Measurements from ENCODE around the gene SLC6A18. TPM values are rescaled to one million over a fixed set of nuclear protein-coding genes. Genes with fewer than 3 reads are reported as not detected.
"Not testable (repeated sequence)": the region's sequence is repeated elsewhere in the genome, so short reads cannot be mapped to it uniquely, and the experiment has no call there.

Gene SLC6A18
- total RNA-seq, 1 donor from 2014 or later: not detected

GRCh38 chr5:1215320-1216096 lies 9.7 kb upstream of the SLC6A18 start:
- DNase-seq (ENCODE audit: low spot score): no peak

DNA sequence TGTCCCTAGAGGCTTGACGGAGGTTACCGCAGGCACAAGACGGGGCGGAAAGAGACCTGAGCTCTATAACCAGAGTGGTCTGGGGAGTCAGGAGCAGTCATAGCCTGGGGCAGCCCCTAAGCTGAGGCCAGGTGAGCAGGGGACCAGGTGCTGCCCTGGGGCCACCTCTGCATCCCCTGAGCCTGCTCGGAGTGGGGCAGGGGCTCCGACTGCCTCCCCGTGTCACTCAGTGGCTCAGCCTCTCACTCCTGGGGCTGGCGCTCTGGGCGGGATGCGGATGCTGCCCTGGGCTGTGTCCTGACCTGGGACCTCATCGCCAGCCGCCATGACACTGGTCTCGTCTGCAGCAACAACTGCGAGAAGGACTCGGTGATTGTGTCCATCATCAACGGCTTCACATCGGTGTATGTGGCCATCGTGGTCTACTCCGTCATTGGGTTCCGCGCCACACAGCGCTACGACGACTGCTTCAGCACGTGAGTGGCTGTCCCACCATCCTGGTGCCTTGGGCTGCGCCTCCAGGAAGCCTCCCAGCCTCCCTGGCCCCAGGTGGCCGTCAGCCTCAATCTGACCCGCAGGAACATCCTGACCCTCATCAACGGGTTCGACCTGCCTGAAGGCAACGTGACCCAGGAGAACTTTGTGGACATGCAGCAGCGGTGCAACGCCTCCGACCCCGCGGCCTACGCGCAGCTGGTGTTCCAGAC lies 8.8 kb upstream of the SLC6A18 start:
- no peak for DNase-seq (ENCODE audit: low spot score)

DNA sequence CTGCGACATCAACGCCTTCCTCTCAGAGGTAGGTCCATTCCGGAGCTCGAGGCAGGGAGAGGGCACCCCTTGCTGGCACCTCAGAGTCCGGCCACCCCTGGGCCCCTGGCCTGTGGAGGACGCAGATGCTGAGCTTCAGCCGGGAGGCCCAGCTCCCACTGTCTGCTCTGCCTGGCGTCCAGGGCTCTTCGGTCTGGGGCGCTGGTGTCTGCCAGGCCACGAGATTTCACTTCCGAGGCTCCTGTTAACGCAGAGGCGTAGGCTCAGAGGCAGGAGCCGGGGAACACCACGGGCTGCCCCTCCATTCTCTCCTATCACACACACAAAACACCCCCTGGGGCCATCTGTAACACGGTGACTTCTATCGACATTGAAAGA lies 8.3 kb upstream of the SLC6A18 start:
- DNase-seq (ENCODE audit: low spot score): no peak

- DNase-seq (ENCODE audit: low spot score): no peak
Observed at GRCh38 chr5:1217596-1218206, 7.5 kb upstream of the SLC6A18 start.

GRCh38 chr5:1218351-1219080 lies 6.7 kb upstream of the SLC6A18 start:
- no peak for DNase-seq (ENCODE audit: low spot score)

DNA sequence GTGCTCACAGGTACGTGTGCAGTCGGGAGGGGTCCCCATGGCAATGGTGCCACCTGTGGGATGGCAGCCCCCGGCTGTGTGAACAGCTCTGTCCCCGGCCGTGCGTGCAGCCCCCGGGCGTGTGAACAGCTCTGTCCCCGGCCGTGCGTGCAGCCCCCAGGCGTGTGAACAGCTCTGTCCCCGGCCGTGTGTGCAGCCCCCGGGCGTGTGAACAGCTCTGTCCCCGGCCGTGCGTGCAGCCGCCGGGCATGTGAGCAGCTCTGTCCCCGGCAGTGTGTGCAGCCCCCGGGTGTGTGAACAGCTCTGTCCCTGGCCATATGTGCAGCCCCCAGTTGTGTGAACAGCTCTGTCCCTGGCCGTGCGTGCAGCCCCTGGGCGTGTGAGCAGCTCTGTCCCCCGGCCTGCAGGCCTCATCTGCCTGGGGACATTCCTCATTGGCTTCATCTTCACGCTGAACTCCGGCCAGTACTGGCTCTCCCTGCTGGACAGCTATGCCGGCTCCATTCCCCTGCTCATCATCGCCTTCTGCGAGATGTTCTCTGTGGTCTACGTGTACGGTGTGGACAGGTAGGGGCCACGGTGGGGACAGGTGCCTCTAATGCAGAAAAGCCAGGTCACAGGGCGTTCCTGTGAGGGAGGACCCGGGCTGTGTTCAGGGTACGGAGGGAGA lies 5.9 kb upstream of the SLC6A18 start:
- DNase-seq (ENCODE audit: low spot score): no peak

- no peak for DNase-seq (ENCODE audit: low spot score)
Observed at GRCh38 chr5:1219768-1220100, 5.4 kb upstream of the SLC6A18 start.

DNA sequence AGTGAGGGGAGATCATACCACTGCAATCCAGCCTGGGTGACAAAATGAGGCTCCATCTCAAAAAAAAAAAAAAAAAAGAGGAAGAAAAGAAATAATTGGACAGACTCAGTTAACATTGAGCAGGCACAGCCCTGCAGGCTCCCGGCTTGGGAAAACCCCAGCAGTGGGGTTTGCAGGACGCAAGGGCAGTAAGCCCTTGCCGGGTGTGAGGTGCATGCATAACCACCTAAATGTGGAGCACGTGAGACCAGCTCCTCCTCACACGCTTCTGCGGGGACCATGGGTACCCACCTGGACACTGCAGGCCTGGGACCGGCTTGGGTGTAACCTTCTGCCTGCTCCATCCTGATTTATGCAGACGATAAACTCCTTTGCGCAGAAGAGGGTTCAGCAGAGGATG lies 4.8 kb upstream of the SLC6A18 start:
- no peak for DNase-seq (ENCODE audit: low spot score)

DNA sequence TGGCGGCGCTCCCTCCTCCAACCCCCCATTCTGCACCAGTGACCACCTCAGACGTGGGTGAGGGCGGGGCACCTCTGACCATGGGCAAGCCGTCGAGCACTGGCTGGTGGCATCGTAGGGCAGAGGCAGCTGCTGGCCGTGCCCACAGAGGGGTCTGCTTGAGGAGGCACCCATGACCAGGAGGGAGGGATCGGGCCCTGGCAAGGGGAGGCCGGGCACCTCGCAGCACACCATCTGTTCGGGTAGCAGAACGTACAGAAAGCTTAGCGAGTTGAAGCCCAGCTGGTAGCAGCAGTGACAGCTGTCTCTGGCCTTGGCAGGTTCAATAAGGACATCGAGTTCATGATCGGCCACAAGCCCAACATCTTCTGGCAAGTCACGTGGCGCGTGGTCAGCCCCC lies 4.3 kb upstream of the SLC6A18 start:
- no peak for DNase-seq (ENCODE audit: low spot score)

GRCh38 chr5:1221721-1222120 lies 3.5 kb upstream of the SLC6A18 start:
- DNase-seq (ENCODE audit: low spot score): no peak

- no peak for DNase-seq (ENCODE audit: low spot score)
Observed at GRCh38 chr5:1222147-1222546, 3.0 kb upstream of the SLC6A18 start.

DNA sequence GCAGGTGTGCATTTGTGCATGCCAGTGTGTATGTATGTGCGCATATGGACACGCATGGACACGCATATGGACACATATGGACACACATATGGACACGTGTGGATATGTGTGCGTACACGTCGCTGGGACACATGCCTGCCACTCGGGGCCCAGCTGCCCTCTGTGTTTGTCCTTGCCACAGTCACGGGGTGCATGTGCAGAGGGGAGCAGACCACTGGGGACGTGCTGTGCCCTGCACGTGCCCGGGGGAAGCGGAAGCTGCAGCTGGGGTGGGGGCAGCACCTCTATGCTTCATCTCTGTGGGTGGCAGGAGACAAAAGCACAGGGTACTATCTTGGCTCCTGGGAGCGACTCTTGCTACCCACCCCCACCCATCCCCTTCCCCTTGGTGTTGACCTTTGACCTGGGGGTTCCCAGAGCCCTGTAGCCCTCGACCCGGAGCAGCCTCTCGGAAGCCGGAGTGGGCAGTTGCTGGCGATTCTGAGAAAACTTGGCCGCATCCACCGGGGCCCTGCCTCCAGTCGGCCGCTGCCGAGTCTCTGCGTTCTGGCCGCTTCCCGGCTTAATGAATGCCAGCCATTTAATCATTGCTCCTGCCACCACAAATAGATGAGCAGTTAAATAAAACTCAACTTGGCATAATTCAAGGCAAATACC lies 2.4 kb upstream of the SLC6A18 start:
- no peak for DNase-seq (ENCODE audit: low spot score)

GRCh38 chr5:1223278-1223670 lies 1.9 kb upstream of the SLC6A18 start:
- DNase-seq (ENCODE audit: low spot score): no peak

- no peak for DNase-seq (ENCODE audit: low spot score)
Observed at GRCh38 chr5:1224631-1225030, 550 bp upstream of the SLC6A18 start.

- no peak for DNase-seq (ENCODE audit: low spot score)
Observed at GRCh38 chr5:1226231-1226630, 1.1 kb downstream of the SLC6A18 start.

DNA sequence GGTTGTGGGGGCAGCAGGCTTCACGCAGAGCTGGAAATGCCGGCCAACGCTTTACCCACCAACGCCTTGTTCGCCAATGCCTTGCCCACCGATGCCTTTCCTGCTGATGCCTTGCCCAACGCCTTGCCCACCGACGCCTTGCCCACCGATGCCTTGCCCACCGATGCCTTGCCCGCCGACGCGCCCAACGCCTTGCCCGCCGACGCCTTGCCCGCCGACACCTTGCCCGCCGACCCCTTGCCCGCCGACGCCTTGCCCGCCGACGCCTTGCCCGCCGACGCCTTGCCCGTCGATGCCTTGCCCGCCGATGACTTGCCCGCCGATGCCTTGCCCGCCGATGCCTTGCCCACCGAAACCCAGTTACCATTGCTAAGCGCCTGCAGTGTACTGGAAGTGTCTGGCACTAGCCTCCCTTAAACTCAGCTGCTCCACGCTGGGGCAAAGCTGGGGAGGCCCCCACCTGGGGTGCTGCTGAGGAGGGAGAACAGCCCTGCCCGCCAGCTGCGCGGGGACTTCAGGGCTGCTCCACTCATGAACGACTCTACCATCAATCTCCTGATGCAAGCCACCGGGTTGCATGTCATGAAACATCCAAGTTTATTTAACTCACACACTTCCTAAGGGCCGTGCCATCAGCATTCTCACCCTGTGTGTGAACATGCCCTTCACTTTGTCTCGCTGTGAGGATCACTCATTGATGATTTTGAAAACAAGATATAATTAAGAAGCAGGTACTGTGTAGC lies 1.8 kb downstream of the SLC6A18 start:
- DNase-seq (ENCODE audit: low spot score): no peak

- DNase-seq (ENCODE audit: low spot score): no peak
Observed at GRCh38 chr5:1227667-1228066, 2.5 kb downstream of the SLC6A18 start.

- DNase-seq (ENCODE audit: low spot score): no peak
Observed at GRCh38 chr5:1228120-1228519, 2.9 kb downstream of the SLC6A18 start.

DNA sequence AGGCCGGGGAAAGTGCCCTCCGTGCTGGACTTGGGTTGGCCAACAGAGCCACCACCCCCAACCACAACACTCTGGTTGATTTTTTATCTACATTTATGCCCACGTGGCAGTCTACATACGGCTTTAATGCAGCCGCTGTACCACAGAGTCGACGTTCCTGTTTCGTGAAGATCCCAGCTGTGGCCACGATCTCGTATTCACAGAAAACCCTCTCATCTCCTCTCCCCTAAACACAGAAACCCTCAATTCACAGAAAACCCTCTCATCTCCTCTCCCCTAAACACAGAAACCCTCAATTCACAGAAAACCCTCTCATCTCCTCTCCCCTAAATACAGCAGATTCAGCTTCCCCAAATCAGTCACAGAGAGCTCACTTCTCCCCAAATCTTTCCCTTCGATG lies 3.8 kb downstream of the SLC6A18 start:
- DNase-seq (ENCODE audit: low spot score): not testable (repeated sequence)

DNA sequence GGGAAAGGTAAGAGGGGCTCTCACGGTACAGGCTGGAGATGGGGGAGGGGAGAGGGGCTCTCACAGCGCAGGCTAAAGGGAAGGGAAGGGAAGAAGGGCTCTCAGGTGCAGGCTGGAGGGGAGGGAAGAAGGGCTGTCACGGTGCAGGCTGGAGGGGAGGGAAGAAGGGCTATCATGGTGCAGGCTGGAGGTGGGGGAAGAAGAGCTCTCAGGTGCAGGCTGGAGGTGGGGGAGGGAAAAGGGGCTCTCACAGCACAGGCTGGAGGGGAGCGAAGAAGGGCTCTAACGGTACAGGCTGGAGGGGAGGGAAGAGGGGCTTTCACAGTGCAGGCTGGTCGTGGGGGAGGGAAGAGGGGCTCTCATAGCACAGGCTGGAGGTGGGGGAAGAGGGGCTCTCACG lies 4.6 kb downstream of the SLC6A18 start:
- DNase-seq (ENCODE audit: low spot score): no peak

GRCh38 chr5:1230551-1230950 lies 5.4 kb downstream of the SLC6A18 start:
- DNase-seq (ENCODE audit: low spot score): no peak

All from mucosa of gallbladder (tissue), 1 donor.